Esophagus muscularis mucosa (tissue), 4 donors: ENCODE data around the gene STX17. TPM values are rescaled to one million over a fixed set of nuclear protein-coding genes. Genes with fewer than 3 reads are reported as not detected.

Source experiments
- DNase-seq: peaks from one replicate; pipeline ENCODE4 v3.0.0-alpha.2; 2017; ENCODE audit errors: extremely low spot score
- H3K27ac ChIP-seq, 4 donors: fragments of 200-600 bp; sonication (generic); replicated peaks in 1 of 4; 1 replicate in 3 of 4; 2 replicates in 1 of 4; pipeline ENCODE4 v1.5.1; 2016 to 2019; ENCODE audit warnings: mild to moderate bottlenecking in 1 of 4
- H3K27me3 ChIP-seq, 4 donors: fragments of 200-600 bp; sonication (generic); one replicate each; pipeline versions ENCODE4 v1.5.1 to v1.6.0; 2016 to 2019
- H3K36me3 ChIP-seq, 4 donors: fragments of 200-600 bp; sonication (generic); one replicate each; pipeline ENCODE4 v1.5.1; 2016 to 2019
- H3K4me1 ChIP-seq, 4 donors: fragments of 200-600 bp; sonication (generic); one replicate each; pipeline ENCODE4 v1.5.1; 2016 to 2019
- H3K4me3 ChIP-seq, 4 donors: fragments of 200-600 bp; sonication (generic); 1 replicate in 2 of 4; 2 replicates in 2 of 4; pipeline ENCODE4 v1.5.1; 2016 to 2019; ENCODE audit warnings: mild to moderate bottlenecking in 4 of 4, moderate library complexity in 1 of 4
- H3K9me3 ChIP-seq, 4 donors: fragments of 200-600 bp; sonication (generic); 1 replicate in 3 of 4; 2 replicates in 1 of 4; pipeline ENCODE4 v1.5.1; 2016 to 2019
- CTCF ChIP-seq, 3 experiments: fragments of 200-600 bp in 2 of 3; fragments of 450-650 bp in 1 of 3; sonication (generic) in 2 of 3; IDR thresholded peaks; one replicate each; pipeline ENCODE4 v1.5.1; 2017 to 2019; ENCODE audit warnings: antibody characterized with exemption in 3 of 3, mild to moderate bottlenecking in 2 of 3, moderate library complexity in 1 of 3
- EP300 ChIP-seq: sonication (generic); formaldehyde crosslinking; IDR thresholded peaks from one replicate; pipeline ENCODE4 v1.6.1; 2017; ENCODE audit warnings: antibody characterized with exemption
- POLR2A ChIP-seq: fragments of 450-650 bp; IDR thresholded peaks from one replicate; pipeline ENCODE4 v1.6.1; 2017; ENCODE audit warnings: antibody characterized with exemption, moderate library complexity, mild to moderate bottlenecking, low read depth
- POLR2AphosphoS5 ChIP-seq, 2 donors: sonication (generic); formaldehyde crosslinking; IDR thresholded peaks; one replicate each; pipeline ENCODE4 v1.6.1; 2017; ENCODE audit warnings: antibody characterized with exemption in 2 of 2
- WGBS: methylation state at CpG from one replicate; pipeline ENCODE4 v1.1.5; 2018; 5-methylcytosine and 5-hydroxymethylcytosine counted together
- intact Hi-C: fragments of 100-400 bp; cut with DNase I; formaldehyde crosslinking; loops from one replicate; pipeline ENCODE4 v1.15.1; 2023
- total RNA-seq, 4 donors: library from RNA; depleted of rRNA; stranded (reverse); fragments of >200 nt; gene quantifications; one replicate each; pipeline versions ENCODE4 v1.1.0 to v1.2.1, GENCODE V29; 2016

STX17 gene
- total RNA-seq, 4 donors from 2014 or later, result 29.3 to 46.7 (median 38.4) TPM

GRCh38 chr9:99931155-99931840 lies 24.8 kb downstream of the STX17 start:
- WGBS, result 92% methylated on average over 6 of the region's 6 CpGs
- H3K36me3 ChIP-seq, result peaks cover 0 to 33% (median 8%) of the 10 kb centered on the region in 4 donors
- TF ChIP-seq CTCF (IDR thresholded peaks at IDR 0.05), result no peak
- TF ChIP-seq POLR2A, result no peak
- TF ChIP-seq EP300, result no peak
- TF ChIP-seq POLR2AphosphoS5 (IDR thresholded peaks at IDR 0.05), result no peak
- H3K27ac ChIP-seq, result no peak overlapping the region
- no peak for DNase-seq
- H3K4me1 ChIP-seq, result peaks cover 0 to 6% (median 0%) of the 10 kb centered on the region in 4 donors
- intact Hi-C loops, result no loop called here
- peaks cover 0 to 7% (median 4%) of the 10 kb centered on the region in 4 donors for H3K9me3 ChIP-seq
- no peaks in the 10 kb centered on the region for H3K27me3 ChIP-seq
- H3K4me3 ChIP-seq, result no peak overlapping the region

- Histone ChIP-seq H3K4me3 (no peak overlapping the region), H3K36me3 (no peaks in the 10 kb centered on the region), H3K9me3 (peaks cover 0 to 5% (median 0%) of the 10 kb centered on the region in 4 donors), H3K27me3 (no peaks in the 10 kb centered on the region), H3K4me1 (peaks cover 0 to 6% (median 0%) of the 10 kb centered on the region in 4 donors), H3K27ac (no peak overlapping the region)
- DNase-seq, result no peak
- TF ChIP-seq POLR2A (no peak), EP300 (no peak), POLR2AphosphoS5 (IDR thresholded peaks at IDR 0.05) (no peak), CTCF (IDR thresholded peaks at IDR 0.05) (no peak)
- 97% methylated on average over 4 of the region's 4 CpGs for WGBS
- intact Hi-C loops, result no loop called here
Observed at GRCh38 chr9:99936947-99937587, 30.6 kb downstream of the STX17 start.

- Histone ChIP-seq H3K36me3 (peaks cover 0 to 17% (median 10%) of the 10 kb centered on the region in 4 donors), H3K9me3 (no peaks in the 10 kb centered on the region), H3K27me3 (no peaks in the 10 kb centered on the region), H3K4me3 (no peak overlapping the region), H3K4me1 (peaks cover 0 to 6% (median 0%) of the 10 kb centered on the region in 4 donors), H3K27ac (no peak overlapping the region)
- no peak for DNase-seq
- intact Hi-C loops, result no loop called here
- TF ChIP-seq EP300 (no peak), CTCF (IDR thresholded peaks at IDR 0.05) (no peak), POLR2A (no peak), POLR2AphosphoS5 (IDR thresholded peaks at IDR 0.05) (no peak)
- 80% methylated on average over 3 of the region's 3 CpGs for WGBS
Observed at GRCh38 chr9:99947395-99947794, 40.9 kb downstream of the STX17 start.

GRCh38 chr9:99948482-99948881 lies 42.0 kb downstream of the STX17 start:
- peaks cover 0 to 17% (median 10%) of the 10 kb centered on the region in 4 donors for H3K36me3 ChIP-seq
- TF ChIP-seq CTCF (IDR thresholded peaks at IDR 0.05) (no peak), POLR2A (no peak), POLR2AphosphoS5 (IDR thresholded peaks at IDR 0.05) (no peak), EP300 (no peak)
- no peak for DNase-seq
- H3K27me3 ChIP-seq, result no peaks in the 10 kb centered on the region
- intact Hi-C loops, result no loop called here
- whole genome bisulfite sequencing, result 80% methylated on average over 2 of the region's 2 CpGs
- H3K4me3 ChIP-seq, result no peak overlapping the region
- no peaks in the 10 kb centered on the region for H3K9me3 ChIP-seq
- H3K4me1 ChIP-seq, result peaks cover 0 to 6% (median 0%) of the 10 kb centered on the region in 4 donors
- no peak overlapping the region for H3K27ac ChIP-seq
